HCT116 (cell line): ENCODE measurements around the gene LRP1B. TPM values are rescaled to one million over a fixed set of nuclear protein-coding genes. Genes with fewer than 3 reads are reported as not detected.

Source experiments
- ATAC-seq: fragments of 200-7000 bp; cut with Tn5 transposase; 2 replicates; pipeline ENCODE4 v1.9.1; 2020; ENCODE audit warnings: mild to moderate bottlenecking, moderate library complexity
- BruUV-seq: library from RNA; stranded (reverse); fragments of 400-500 nt; replicated peaks from 2 replicates; lab custom pipeline; 2021; lab: Mats Ljungman, UMichigan
- CTCF ChIA-PET: fragments of 300-600 bp; sonication (Branson Sonifier 250); formaldehyde crosslinking; loops from one replicate; lab custom pipeline; 2021; ENCODE audit warnings: antibody characterized with exemption; lab: Charles Lee
- POLR2A ChIA-PET: fragments of 300-600, 350-600 bp; sonication (Branson Sonifier 250); formaldehyde crosslinking; loops from one replicate; lab custom pipeline; 2021; ENCODE audit warnings: antibody characterized with exemption; lab: Charles Lee
- RAD21 ChIA-PET, 2 experiments: fragments of 300-600 bp; sonication (Branson Sonifier 250); formaldehyde crosslinking; loops; one replicate each; lab custom pipeline; 2023; ENCODE audit warnings: low total read pairs in 2 of 2; ENCODE audit not compliant: uncharacterized antibody in 2 of 2, unreplicated experiment in 2 of 2, low non-redundant PET in 1 of 2; lab: Charles Lee
- DNase-seq: peaks from one replicate; pipeline ENCODE4 v3.0.0-alpha.2; 2010; ENCODE audit warnings: low read depth, low spot score
- H2AFZ ChIP-seq: fragments of 200-600 bp; shearing (Covaris generic), sonication (generic); 2 replicates; pipeline ENCODE4 v1.6.1; 2017; ENCODE audit warnings: low read depth, mixed run types, mixed read lengths, antibody characterized with exemption, low read length; ENCODE audit not compliant: poor library complexity, severe bottlenecking
- H3K27ac ChIP-seq: 2 replicates; pipeline ENCODE4 v1.5.1; 2012; ENCODE audit warnings: low read depth, low read length
- H3K27me3 ChIP-seq: fragments of 200-600 bp; sonication (generic); 2 replicates; pipeline ENCODE4 v1.6.1; 2016; ENCODE audit warnings: mixed run types, low read length, mixed read lengths; ENCODE audit not compliant: insufficient read depth
- H3K36me3 ChIP-seq, 2 experiments: fragments of 200-500 bp in 1 of 2; fragments of 200-600 bp in 1 of 2; sonication (Bioruptor generic) in 1 of 2; sonication (generic) in 1 of 2; 2 replicates each; pipeline versions ENCODE4 v1.5.1 to v1.6.1; 2014 to 2016; ENCODE audit warnings: low read length in 2 of 2, inconsistent platforms in 1 of 2, mixed read lengths in 1 of 2, mixed run types in 1 of 2; ENCODE audit not compliant: insufficient read depth in 2 of 2, control insufficient read depth in 1 of 2
- H3K4me1 ChIP-seq, 2 experiments: fragments of 200-600 bp in 1 of 2; sonication (generic) in 1 of 2; 2 replicates each; pipeline versions ENCODE4 v1.5.1 to v1.6.1; 2012 to 2017; ENCODE audit warnings: low read length in 2 of 2, inconsistent platforms in 1 of 2, mild to moderate bottlenecking in 1 of 2, mixed read lengths in 1 of 2, mixed run types in 1 of 2, moderate library complexity in 1 of 2; ENCODE audit not compliant: insufficient read depth in 2 of 2, control insufficient read depth in 1 of 2
- H3K4me2 ChIP-seq: fragments of 200-600 bp; sonication (generic); 2 replicates; pipeline ENCODE4 v1.6.1; 2017; ENCODE audit warnings: mixed run types, low read length, mixed read lengths
- H3K4me3 ChIP-seq, 2 experiments: fragments of 200-600 bp in 1 of 2; sonication (generic) in 1 of 2; replicated peaks in 1 of 2; 2 replicates each; pipeline ENCODE4 v1.5.1; 2011 to 2016; ENCODE audit warnings: low read length in 2 of 2, control low read depth in 1 of 2, low read depth in 1 of 2, mild to moderate bottlenecking in 1 of 2, mixed read lengths in 1 of 2, mixed run types in 1 of 2
- H3K79me2 ChIP-seq: fragments of 200-600 bp; sonication (generic); 2 replicates; pipeline ENCODE4 v1.6.1; 2017; ENCODE audit warnings: mild to moderate bottlenecking, mixed run types, low read length, moderate library complexity, mixed read lengths; ENCODE audit not compliant: insufficient read depth
- H3K9ac ChIP-seq: fragments of 200-600 bp; sonication (generic); 2 replicates; pipeline ENCODE4 v1.6.1; 2016; ENCODE audit warnings: low read length, mixed read lengths
- H3K9me2 ChIP-seq: fragments of 200-600 bp; sonication (generic), shearing (Covaris generic); 2 replicates; pipeline ENCODE4 v1.6.1; 2017; ENCODE audit warnings: mixed run types, mild to moderate bottlenecking, moderate library complexity; ENCODE audit not compliant: insufficient read depth
- H3K9me3 ChIP-seq, 2 experiments: fragments of 200-500 bp in 1 of 2; fragments of 200-600 bp in 1 of 2; sonication (Bioruptor generic) in 1 of 2; sonication (generic) in 1 of 2; 2 replicates each; pipeline ENCODE4 v1.6.1; 2014 to 2017; ENCODE audit warnings: low read length in 2 of 2, mixed read lengths in 2 of 2, inconsistent platforms in 1 of 2, low read depth in 1 of 2, mild to moderate bottlenecking in 1 of 2, mixed run types in 1 of 2, moderate library complexity in 1 of 2; ENCODE audit not compliant: control insufficient read depth in 1 of 2, insufficient read depth in 1 of 2
- H4K20me1 ChIP-seq: fragments of 200-600 bp; sonication (generic), shearing (Covaris generic); 2 replicates; pipeline ENCODE4 v1.6.1; 2017; ENCODE audit warnings: mixed run types, mild to moderate bottlenecking, moderate library complexity; ENCODE audit not compliant: insufficient read depth
- EGR1 ChIP-seq: IDR thresholded peaks from 2 replicates; pipeline ENCODE4 v1.6.1; 2012; ENCODE audit warnings: low read depth
- EZH2 ChIP-seq: fragments of 200-600 bp; sonication (generic); IDR thresholded peaks from 2 replicates; pipeline ENCODE4 v1.6.1; 2017; ENCODE audit warnings: antibody characterized with exemption, mixed run types
- EZH2phosphoT487 ChIP-seq: fragments of 200-600 bp; IDR thresholded peaks from 2 replicates; pipeline ENCODE4 v1.6.1; 2018; ENCODE audit warnings: antibody characterized with exemption, borderline replicate concordance
- MAX ChIP-seq: IDR thresholded peaks from 2 replicates; pipeline ENCODE4 v1.6.1; 2012
- POLR2A ChIP-seq: IDR thresholded peaks from 2 replicates; pipeline ENCODE4 v1.7.0; 2011; ENCODE audit warnings: borderline replicate concordance; ENCODE audit not compliant: insufficient read depth, insufficient read length; ENCODE audit errors: extremely low read depth
- SIN3A ChIP-seq: IDR thresholded peaks from 2 replicates; pipeline ENCODE4 v1.6.1; 2012; ENCODE audit warnings: low read depth
- SP1 ChIP-seq: IDR thresholded peaks from 2 replicates; pipeline ENCODE4 v1.6.1; 2012; ENCODE audit warnings: low read depth
- SRF ChIP-seq: IDR thresholded peaks from 2 replicates; pipeline ENCODE4 v1.6.1; 2012; ENCODE audit warnings: low read depth
- TCF7L2 ChIP-seq: IDR thresholded peaks from 2 replicates; pipeline ENCODE4 v1.7.0; 2011; ENCODE audit warnings: borderline replicate concordance, inconsistent platforms; ENCODE audit not compliant: insufficient read depth, insufficient read length; ENCODE audit errors: extremely low read depth
- YY1 ChIP-seq: IDR thresholded peaks from 2 replicates; pipeline ENCODE4 v1.6.1; 2011; ENCODE audit warnings: low read length, low read depth, moderate library complexity, mild to moderate bottlenecking; ENCODE audit not compliant: insufficient replicate concordance; ENCODE audit errors: extremely low read depth
- ZFX ChIP-seq: fragments of 450-650 bp; IDR thresholded peaks from 2 replicates; pipeline ENCODE4 v1.6.1; 2017
- ZNF274 ChIP-seq: fragments of 200-500 bp; sonication (Bioruptor generic); IDR thresholded peaks from 2 replicates; pipeline ENCODE4 v1.6.1; 2014; ENCODE audit warnings: mild to moderate bottlenecking, low read depth, low read length, inconsistent platforms
- intact Hi-C: fragments of 100-400 bp; cut with micrococcal nuclease; formaldehyde crosslinking; loops from 2 replicates; pipeline ENCODE4 v1.10.0; 2022
- total RNA-seq: library from RNA; stranded (reverse); gene quantifications from one replicate; pipeline ENCODE4 v1.2.1, GENCODE V29; 2021; ENCODE audit not compliant: unreplicated experiment
- TF ChIP-seq, protein P1 (sequence below): IDR thresholded peaks from 2 replicates; pipeline ENCODE4 v1.6.1; 2011; ENCODE audit warnings: mild to moderate bottlenecking, low read length, moderate library complexity; ENCODE audit not compliant: insufficient replicate concordance; ENCODE audit errors: extremely low read depth
- TF ChIP-seq, protein P2 (sequence below): IDR thresholded peaks from 2 replicates; pipeline ENCODE4 v1.6.1; 2012

Gene LRP1B
- total RNA-seq, 1 experiment from 2014 or later, result 0.34 TPM

GRCh38 chr2:141440072-141440635 lies 690.7 kb downstream of the LRP1B start:
- H3K4me1 ChIP-seq, result no peaks in the 10 kb centered on the region
- CTCF ChIA-PET, result no interaction called here
- POLR2A ChIA-PET, result no interaction called here
- H3K9ac ChIP-seq, result no peak overlapping the region
- intact Hi-C loops, result no loop called here
- H3K4me2 ChIP-seq, result no peak overlapping the region
- BruUV-seq, result no TSS peak
- H3K27ac ChIP-seq, result no peak overlapping the region
- RAD21 ChIA-PET, result no interaction called here
- no peak overlapping the region for H3K4me3 ChIP-seq
- H3K9me3 ChIP-seq, result no peaks in the 10 kb centered on the region
- no peaks in the 10 kb centered on the region for H3K9me2 ChIP-seq
- DNase-seq, result no peak
- H4K20me1 ChIP-seq, result no peaks in the 10 kb centered on the region
- H3K36me3 ChIP-seq, result no peaks in the 10 kb centered on the region
- no peaks in the 10 kb centered on the region for H3K27me3 ChIP-seq
- H2AFZ ChIP-seq, result no peak overlapping the region
- no peaks in the 10 kb centered on the region for H3K79me2 ChIP-seq
- no peak for ATAC-seq
- TF ChIP-seq SP1, result no peak
- no peak for TF ChIP-seq EZH2phosphoT487
- TF ChIP-seq POLR2A, result no peak
- no peak for TF ChIP-seq YY1
- no peak for TF ChIP-seq EGR1
- no peak for TF ChIP-seq SIN3A
- TF ChIP-seq TCF7L2, result no peak
- TF ChIP-seq, protein P1, sequence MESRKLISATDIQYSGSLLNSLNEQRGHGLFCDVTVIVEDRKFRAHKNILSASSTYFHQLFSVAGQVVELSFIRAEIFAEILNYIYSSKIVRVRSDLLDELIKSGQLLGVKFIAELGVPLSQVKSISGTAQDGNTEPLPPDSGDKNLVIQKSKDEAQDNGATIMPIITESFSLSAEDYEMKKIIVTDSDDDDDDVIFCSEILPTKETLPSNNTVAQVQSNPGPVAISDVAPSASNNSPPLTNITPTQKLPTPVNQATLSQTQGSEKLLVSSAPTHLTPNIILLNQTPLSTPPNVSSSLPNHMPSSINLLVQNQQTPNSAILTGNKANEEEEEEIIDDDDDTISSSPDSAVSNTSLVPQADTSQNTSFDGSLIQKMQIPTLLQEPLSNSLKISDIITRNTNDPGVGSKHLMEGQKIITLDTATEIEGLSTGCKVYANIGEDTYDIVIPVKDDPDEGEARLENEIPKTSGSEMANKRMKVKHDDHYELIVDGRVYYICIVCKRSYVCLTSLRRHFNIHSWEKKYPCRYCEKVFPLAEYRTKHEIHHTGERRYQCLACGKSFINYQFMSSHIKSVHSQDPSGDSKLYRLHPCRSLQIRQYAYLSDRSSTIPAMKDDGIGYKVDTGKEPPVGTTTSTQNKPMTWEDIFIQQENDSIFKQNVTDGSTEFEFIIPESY, result no peak
- TF ChIP-seq SRF, result no peak
- no peak for TF ChIP-seq MAX
- no peak for TF ChIP-seq EZH2
- no peak for TF ChIP-seq ZNF274
- TF ChIP-seq, protein P2, sequence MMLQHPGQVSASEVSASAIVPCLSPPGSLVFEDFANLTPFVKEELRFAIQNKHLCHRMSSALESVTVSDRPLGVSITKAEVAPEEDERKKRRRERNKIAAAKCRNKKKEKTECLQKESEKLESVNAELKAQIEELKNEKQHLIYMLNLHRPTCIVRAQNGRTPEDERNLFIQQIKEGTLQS, result no peak
- no peak for TF ChIP-seq ZFX
